Omental fat pad (tissue), 4 donors: Measurements from ENCODE around the gene C10orf71. TPM values are rescaled to one million over a fixed set of nuclear protein-coding genes. Genes with fewer than 3 reads are reported as not detected.

Experiments
- ATAC-seq: fragments of 150-250 bp; one replicate; pipeline ENCODE4 v1.9.1; 2016; ENCODE audit warnings: mild to moderate bottlenecking, moderate library complexity; ENCODE audit not compliant: low FRiP score
- DNase-seq: peaks from one replicate; pipeline ENCODE4 v3.0.0-alpha.2; 2019; ENCODE audit warnings: low spot score
- total RNA-seq, 4 donors: library from RNA; depleted of rRNA; stranded (reverse); fragments of >200 nt; gene quantifications; one replicate each; pipeline ENCODE4 v1.1.0, GENCODE V29; 2016
- TF ChIP-seq, protein P1 (sequence below), 3 donors: fragments of 450-650 bp; IDR thresholded peaks; one replicate each; pipeline ENCODE4 v1.5.1; 2016 to 2017; ENCODE audit warnings: antibody characterized with exemption in 3 of 3, mild to moderate bottlenecking in 3 of 3, moderate library complexity in 2 of 3

C10orf71 gene
- total RNA-seq, 4 donors from 2014 or later: not detected

DNA sequence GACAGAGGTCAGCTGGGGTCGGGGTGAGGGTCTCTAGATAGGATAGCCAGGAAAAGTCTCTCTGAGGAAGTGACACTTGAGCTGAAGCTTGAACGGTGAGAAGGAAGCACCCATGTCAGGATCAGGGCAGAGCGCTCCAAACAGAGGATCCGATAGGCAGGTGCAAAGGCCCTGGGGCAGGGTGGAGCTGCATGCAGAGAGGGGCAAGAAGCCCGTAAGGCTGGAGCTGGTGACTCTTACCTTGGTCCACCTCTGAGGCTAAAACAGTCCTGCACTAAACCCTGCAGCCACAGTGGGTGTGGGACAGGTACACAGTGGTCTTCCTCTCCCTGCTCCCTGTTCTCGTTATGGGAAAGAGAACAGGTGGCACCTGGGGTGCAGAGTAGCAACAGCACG lies 5.8 kb upstream of the C10orf71 start:
- DNase-seq: no peak
- ATAC-seq: no peak
- TF ChIP-seq, protein P1, sequence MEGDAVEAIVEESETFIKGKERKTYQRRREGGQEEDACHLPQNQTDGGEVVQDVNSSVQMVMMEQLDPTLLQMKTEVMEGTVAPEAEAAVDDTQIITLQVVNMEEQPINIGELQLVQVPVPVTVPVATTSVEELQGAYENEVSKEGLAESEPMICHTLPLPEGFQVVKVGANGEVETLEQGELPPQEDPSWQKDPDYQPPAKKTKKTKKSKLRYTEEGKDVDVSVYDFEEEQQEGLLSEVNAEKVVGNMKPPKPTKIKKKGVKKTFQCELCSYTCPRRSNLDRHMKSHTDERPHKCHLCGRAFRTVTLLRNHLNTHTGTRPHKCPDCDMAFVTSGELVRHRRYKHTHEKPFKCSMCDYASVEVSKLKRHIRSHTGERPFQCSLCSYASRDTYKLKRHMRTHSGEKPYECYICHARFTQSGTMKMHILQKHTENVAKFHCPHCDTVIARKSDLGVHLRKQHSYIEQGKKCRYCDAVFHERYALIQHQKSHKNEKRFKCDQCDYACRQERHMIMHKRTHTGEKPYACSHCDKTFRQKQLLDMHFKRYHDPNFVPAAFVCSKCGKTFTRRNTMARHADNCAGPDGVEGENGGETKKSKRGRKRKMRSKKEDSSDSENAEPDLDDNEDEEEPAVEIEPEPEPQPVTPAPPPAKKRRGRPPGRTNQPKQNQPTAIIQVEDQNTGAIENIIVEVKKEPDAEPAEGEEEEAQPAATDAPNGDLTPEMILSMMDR (IDR thresholded peaks at IDR 0.05): no peak

DNA sequence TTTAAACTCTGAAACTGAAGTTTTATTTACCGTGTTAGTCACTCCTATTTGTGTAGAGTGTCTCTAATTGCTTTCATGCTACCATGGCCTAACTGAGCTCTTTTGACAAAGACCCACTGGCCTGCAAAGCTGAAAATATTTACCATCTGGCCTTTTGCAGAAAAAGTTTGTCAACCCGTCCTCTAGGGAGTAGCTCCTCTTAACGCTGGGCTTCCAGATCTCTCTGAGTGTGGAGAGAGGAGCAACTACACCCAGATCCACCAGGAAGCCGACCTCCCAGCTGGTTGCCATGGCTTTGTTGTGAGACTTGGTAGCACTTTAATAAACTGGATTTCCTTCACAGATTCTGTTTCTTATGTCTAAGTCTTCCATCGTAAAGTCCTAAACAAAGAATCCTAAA lies 4.2 kb upstream of the C10orf71 start:
- TF ChIP-seq, protein P1 (IDR thresholded peaks at IDR 0.05): no peak
- no peak for ATAC-seq

DNA sequence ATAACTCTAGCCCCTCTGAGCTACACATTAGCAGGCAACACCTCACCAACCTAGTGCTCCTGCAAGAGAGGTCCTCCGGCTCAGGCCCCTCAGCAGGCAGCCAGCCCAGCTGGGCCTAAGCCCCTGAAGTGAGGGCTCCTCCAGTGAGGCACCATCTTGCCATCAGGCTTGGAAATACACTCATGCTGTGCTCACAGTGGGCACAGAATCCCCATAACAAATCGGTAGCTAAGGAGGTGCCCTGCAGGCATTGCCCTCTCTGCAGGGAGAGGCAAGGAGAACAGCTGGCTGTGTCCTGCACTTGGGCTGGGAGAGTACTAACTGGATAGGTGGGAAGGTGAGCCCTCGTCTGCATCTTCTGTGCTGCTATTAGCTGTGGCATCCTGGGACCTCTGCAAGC lies 3.7 kb upstream of the C10orf71 start:
- TF ChIP-seq, protein P1 (IDR thresholded peaks at IDR 0.05): no peak
- DNase-seq (no peak), ATAC-seq (no peak)

More for the DNA sequence above, 4.2 kb upstream of the C10orf71 start:
- DNase-seq: no peak

DNA sequence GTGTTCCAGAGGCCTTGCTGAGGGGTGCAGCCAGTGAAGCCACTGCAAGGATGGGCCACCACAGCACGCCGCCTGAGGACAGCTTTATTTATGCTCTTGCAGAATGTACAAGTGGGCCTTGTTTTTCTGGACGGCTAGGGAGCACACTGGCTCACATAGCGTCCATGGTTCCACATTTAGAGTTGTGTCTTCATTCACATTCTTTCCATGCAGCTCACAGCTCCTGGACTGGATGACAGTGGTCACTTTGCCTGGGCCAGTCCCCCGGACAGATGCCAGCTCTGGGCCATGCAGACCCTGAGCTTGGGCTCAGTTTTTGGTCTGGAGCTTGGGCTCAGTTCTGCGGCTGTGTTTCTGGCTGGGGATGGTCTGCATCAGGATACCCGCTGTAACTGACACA lies 2.6 kb upstream of the C10orf71 start:
- TF ChIP-seq, protein P1 (IDR thresholded peaks at IDR 0.05): no peak
- no peak for ATAC-seq

DNA sequence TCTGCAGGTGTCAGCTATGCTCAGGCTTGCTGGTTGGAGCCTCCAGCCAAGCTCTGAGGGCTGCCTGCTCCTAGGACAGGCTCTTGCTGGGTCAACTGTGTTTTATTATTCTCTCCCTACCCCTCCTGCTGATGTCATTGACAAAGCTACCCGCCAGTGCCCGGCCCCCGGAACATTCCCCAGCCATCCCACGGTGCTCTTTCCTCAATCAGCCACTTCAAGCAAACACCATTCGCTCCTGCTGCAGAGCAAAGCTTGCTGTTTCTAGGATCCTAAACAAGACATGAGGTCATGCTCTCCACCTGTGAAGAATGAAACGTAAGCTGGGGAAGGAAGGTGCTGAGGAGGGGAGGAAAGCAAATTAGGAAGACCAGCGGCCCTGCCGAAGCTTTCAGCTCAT lies 2.1 kb upstream of the C10orf71 start:
- TF ChIP-seq, protein P1 (IDR thresholded peaks at IDR 0.05): no peak
- DNase-seq (no peak), ATAC-seq (no peak)

More for the DNA sequence above, 2.6 kb upstream of the C10orf71 start:
- no peak for DNase-seq

DNA sequence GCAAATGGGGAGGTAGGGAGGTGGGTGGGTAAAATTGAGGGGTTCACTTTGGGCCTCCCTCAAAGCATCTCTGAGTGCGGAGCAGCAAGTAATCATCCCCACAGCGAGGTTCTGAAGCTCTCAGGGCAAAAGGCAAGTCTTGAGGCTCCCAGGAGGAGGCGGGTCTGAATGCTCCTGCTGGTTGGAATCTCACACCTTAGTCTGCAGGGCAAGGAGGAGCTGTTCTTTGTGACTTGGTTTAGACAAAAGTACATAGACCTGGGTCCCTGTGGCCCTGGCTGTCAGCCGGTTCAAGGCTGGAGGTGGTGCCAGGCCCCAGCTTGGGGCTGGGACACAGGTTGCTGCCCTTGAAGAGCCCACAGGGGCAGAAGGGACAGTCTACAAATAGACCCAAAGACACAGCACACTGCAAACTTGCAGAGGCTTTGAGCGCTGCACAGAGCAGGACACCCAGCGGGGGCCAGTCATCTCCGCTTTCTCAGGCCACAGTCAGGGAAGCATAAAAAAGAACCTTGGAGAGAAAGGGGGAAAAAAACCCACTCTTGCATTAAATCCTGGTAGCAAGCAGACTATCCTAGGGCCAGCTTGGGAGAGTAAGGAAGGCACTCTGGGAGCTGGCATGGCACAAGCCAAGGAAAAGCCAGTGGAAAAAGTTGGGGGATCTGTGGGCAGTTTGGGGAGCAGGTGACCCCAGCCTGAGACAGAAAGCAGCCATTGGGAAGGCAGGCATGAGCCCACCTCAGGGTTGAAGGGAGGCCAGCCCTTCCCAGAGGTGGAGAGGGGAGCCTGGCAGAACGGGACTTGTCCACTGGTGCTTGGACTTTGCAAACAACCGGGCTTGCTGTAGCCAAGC lies 926 bp upstream of the C10orf71 start:
- ATAC-seq (no peak), DNase-seq (no peak)
- TF ChIP-seq, protein P1 (IDR thresholded peaks at IDR 0.05): no peak

DNA sequence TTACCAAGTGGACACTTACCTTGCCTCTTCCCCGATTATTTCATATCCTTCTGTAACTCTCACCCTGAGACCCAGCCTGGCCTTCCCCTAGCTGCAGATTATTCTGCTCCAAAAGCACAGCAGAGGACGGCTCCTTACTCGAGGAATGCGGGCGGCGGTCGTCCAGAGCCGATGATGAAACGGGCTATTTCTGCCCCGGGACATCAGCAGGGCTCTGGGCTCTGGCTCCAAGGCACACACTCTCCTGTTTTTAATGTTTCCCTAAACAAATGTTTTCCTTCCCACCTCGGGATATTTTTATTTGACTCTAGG lies 343 bp upstream of the C10orf71 start:
- DNase-seq (no peak), ATAC-seq (no peak)
- TF ChIP-seq, protein P1 (IDR thresholded peaks at IDR 0.05): no peak
